ENCODE data around the gene TRIM33. TPM values are rescaled to one million over a fixed set of nuclear protein-coding genes. Genes with fewer than 3 reads are reported as not detected.

TRIM33 gene
- total RNA-seq, 6 experiments from 2014 or later, result 13.9 to 18.0 (median 15.0) TPM

- intact Hi-C loops (cut with DNase I), result no loop called here
- H3K9me3 ChIP-seq, result no peaks in the 10 kb centered on the region
- ATAC-seq, result no peak
- H3K27ac ChIP-seq, result no peak overlapping the region
- no peak for DNase-seq
- no peak for TF ChIP-seq POLR2A (IDR thresholded peaks at IDR 0.05)
- TF ChIP-seq CTCF (IDR thresholded peaks at IDR 0.05), result no peak
- no peak overlapping the region for H3K4me3 ChIP-seq
- WGBS (ENCODE audit: insufficient coverage, low coverage, low lambda C conversion rate, missing lambda C conversion rate), result 65% methylated on average over 4 of the region's 6 CpGs
- H3K36me3 ChIP-seq, result no peaks in the 10 kb centered on the region
- H3K4me1 ChIP-seq, result peaks cover 0 to 20% (median 4%) of the 10 kb centered on the region in 4 donors
- H3K27me3 ChIP-seq, result no peaks in the 10 kb centered on the region
Measured at GRCh38 chr1:114468710-114469468, 42.1 kb downstream of the TRIM33 start.

GRCh38 chr1:114468047-114468446, 43.0 kb downstream of the TRIM33 start:
- Histone ChIP-seq H3K4me1 (peaks cover 0 to 20% (median 4%) of the 10 kb centered on the region in 4 donors), H3K27ac (no peak overlapping the region), H3K27me3 (no peaks in the 10 kb centered on the region), H3K9me3 (no peaks in the 10 kb centered on the region), H3K36me3 (no peaks in the 10 kb centered on the region), H3K4me3 (no peak overlapping the region)
- intact Hi-C loops (cut with DNase I), result no loop called here
- WGBS (ENCODE audit: insufficient coverage, low coverage, low lambda C conversion rate, missing lambda C conversion rate), result 64% methylated on average over 3 of the region's 3 CpGs
- DNase-seq (no peak), ATAC-seq (peak in 1 of 4 donors; percentile 19)
- no peak for TF ChIP-seq CTCF (IDR thresholded peaks at IDR 0.05)
- no peak for TF ChIP-seq POLR2A (IDR thresholded peaks at IDR 0.05)

GRCh38 chr1:114467491-114467890, 43.5 kb downstream of the TRIM33 start:
- WGBS (ENCODE audit: insufficient coverage, low coverage, low lambda C conversion rate, missing lambda C conversion rate), result 38% methylated on average over 1 of the region's 1 CpG
- Histone ChIP-seq H3K36me3 (no peaks in the 10 kb centered on the region), H3K9me3 (no peaks in the 10 kb centered on the region), H3K27ac (peak overlapping the region in 1 of 3 donors; percentile 1), H3K4me1 (peaks cover 0 to 25% (median 4%) of the 10 kb centered on the region in 4 donors), H3K4me3 (no peak overlapping the region), H3K27me3 (no peaks in the 10 kb centered on the region)
- intact Hi-C loops (cut with DNase I), result no loop called here
- ATAC-seq (peak in 3 of 4 donors; percentile 37 to 50 (median 44)), DNase-seq (no peak)
- no peak for TF ChIP-seq POLR2A (IDR thresholded peaks at IDR 0.05)
- TF ChIP-seq CTCF (IDR thresholded peaks at IDR 0.05), result no peak

- Histone ChIP-seq H3K4me3 (no peak overlapping the region), H3K4me1 (peaks cover 0 to 25% (median 4%) of the 10 kb centered on the region in 4 donors), H3K27me3 (no peaks in the 10 kb centered on the region), H3K9me3 (no peaks in the 10 kb centered on the region), H3K36me3 (no peaks in the 10 kb centered on the region), H3K27ac (peak overlapping the region in 1 of 3 donors; percentile 1)
- intact Hi-C loops (cut with DNase I), result no loop called here
- TF ChIP-seq CTCF (IDR thresholded peaks at IDR 0.05) (no peak), POLR2A (IDR thresholded peaks at IDR 0.05) (no peak)
- DNase-seq, result no peak
- ATAC-seq, result peak in 3 of 4 donors; percentile 25 to 50 (median 46)
- 85% methylated on average over 10 of the region's 14 CpGs for WGBS (ENCODE audit: insufficient coverage, low coverage, low lambda C conversion rate, missing lambda C conversion rate)
Measured at GRCh38 chr1:114466334-114467014, 44.5 kb downstream of the TRIM33 start.
